Activated CD4-positive, alpha-beta T cell treated with anti-CD3 and anti-CD28 coated beads, Interleukin-2, amount 50 U/mL, for 16 hours (primary cell): ENCODE results near the gene INA.
A peak's percentile ranks its signal among the peaks of the same experiment; 100 is the strongest.

Experiments used
- DNase-seq: peaks from one replicate; pipeline ENCODE4 v3.0.0-alpha.2; 2020

Gene INA

DNA sequence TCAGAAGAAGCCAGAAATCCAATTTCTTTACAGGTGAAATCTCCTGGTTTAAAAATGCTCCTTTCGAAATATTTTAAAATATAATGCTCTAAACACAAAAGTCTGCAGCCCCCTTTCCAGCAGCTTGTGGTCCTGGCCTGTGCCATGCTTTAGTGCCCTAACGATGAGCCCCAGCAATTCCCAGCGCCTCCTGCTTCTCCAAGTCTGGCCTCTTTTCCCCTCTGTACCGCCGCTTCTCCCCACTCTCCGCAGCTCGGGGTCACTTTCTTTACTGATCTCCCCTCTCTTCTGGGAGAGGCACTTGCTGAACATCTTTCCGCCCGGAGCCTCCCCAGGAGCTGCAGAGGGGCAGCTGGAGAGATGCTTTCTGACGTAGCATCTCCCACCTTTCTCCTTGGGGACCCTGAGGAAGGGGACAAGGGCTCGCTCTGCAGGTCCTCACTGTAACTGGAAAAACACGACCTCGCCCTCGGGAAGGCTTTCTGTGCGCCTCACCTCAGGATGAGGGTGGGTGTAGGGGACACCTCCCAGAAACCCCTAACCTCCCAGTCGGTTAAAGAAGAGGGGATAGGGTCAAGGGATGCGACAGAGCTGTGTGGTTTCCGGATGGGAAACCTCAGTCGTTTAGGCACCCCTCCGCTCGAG, 565 bp upstream of the INA start:
- DNase-seq, result no peak

DNA sequence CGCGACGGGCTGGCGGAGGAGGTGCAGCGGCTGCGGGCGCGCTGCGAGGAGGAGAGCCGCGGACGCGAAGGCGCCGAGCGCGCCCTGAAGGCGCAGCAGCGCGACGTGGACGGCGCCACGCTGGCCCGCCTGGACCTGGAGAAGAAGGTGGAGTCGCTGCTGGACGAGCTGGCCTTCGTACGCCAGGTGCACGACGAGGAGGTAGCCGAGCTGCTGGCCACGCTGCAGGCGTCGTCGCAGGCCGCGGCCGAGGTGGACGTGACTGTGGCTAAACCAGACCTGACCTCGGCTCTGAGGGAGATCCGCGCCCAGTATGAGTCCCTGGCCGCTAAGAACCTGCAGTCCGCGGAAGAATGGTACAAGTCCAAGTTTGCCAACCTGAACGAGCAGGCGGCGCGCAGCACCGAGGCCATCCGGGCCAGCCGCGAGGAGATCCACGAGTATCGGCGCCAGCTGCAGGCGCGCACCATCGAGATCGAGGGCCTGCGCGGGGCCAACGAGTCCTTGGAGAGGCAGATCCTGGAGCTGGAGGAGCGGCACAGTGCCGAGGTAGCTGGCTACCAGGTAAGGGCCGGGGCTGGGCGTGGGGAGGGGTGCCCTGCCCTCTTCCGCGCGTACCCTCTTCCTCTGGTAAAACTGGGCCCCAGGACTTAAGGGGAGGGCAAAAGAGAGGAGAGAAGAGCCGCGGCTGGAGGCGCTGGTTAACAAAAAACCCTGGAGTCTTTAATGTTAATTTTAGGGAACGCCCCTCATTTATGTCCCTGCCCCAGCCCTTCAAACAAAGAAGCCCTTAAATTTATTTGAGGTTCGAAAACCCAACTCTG, 987 bp downstream of the INA start:
- no peak for DNase-seq

DNA sequence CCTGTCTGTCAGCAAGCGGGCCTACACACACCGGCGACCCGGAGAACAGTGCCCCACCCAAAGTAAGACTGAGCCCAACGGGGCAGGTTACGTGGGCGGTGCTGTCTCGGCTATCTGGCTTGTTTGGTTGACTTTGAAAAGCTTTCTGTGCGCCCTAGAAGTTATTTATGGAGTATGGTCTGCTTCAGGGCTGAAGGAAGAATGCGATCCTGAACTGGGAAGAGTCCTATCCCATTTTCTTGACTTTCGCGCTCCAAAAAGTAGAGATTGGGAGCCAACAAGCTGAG, 1.5 kb downstream of the INA start:
- DNase-seq, result no peak

DNA sequence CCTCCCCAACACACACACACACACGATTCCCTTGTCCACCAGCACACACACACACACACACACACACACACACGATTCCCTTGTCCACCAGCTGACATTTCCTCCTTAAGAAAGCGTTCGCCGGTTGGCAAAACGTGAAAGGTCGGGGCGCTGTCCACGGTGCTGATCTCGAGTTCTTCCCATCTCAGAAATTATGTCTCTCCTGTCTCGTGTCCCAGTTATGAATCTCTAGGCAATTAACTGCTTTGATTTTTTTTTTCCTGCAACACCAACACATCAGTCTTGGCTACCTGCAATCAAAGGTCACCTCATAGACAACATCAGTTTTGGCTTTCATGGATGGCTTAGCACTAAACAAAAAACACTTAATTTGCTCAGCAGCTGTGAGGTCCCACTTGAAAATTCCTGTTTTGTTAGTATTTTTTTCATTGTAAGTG, 1.9 kb downstream of the INA start:
- DNase-seq, result peak; percentile 33

DNA sequence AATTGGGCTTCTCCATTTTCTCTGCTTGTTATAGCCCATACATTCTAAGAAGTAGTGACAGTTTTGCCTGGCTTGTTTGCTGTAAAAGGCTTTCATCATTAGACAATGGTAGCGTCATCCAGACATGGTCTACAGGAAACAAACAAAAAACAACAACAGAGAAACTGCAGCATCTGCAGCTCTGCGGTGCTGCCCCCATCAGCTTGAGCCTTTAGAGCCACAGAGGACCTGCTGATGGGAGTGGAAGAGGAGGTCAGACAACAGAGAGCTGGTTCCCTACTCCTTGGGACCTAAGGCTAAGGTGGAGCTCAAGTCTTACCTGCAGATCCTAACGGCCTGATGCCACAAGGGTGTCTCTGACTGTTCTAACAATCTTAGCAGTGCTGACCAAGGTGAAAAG, 3.1 kb downstream of the INA start:
- DNase-seq, result no peak

DNA sequence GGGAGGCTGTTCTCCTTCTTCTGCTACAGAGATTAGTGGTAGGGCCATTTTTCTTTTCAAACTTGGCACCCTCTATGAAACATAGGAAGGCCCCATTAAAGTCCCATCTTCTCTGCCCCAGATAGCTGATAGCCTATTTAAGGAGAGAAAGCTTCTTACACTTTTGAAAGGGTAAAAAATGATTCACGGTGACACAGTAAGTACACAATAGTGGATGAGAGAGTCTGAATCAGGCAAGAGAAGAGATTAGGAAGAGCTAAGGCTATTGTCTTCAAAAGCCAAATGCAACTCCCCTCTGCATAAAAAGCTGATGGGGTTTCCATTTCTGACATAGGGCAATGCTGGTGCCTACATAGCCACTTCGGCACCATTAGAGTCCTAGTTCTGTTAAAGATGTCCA, 3.6 kb downstream of the INA start:
- no peak for DNase-seq

DNA sequence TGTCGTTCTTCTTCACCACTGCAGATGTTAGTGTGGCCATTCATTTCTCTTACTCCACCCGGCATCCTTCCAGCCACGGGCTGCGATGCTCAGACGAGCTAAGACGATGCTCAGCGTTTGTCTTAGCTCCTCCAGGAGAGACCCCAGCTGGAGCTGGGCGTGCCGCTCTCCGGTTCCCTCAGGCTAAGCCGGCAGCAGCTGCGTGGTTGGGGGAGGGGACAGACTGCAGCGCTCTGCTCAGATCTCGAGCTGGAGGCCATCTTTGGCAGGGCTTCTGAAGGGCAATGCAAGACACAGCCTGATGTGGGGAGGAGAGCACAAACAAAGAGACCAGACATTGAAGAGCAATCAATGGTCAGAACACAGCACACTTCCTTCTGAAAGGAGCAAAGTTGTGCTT, 4.8 kb downstream of the INA start:
- DNase-seq, result no peak

DNA sequence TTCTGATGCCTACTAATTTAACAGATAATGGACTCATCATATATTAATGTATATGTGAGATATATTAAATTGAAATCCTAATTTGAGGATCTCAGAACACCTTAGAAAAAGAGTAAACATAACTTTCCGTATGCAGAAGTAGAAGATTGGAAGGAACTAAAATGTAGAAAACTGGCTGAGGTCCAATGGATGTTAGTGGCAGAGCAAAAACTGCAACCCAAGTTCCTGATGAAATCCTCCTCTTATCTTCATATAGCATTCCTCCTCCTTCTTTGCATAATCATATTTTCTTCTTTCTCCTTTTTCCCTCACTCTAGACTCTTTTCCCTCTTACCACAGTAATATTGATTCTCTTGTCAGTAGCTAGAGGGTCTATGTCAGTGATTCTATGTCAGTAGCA, 6.0 kb downstream of the INA start:
- DNase-seq, result no peak

DNA sequence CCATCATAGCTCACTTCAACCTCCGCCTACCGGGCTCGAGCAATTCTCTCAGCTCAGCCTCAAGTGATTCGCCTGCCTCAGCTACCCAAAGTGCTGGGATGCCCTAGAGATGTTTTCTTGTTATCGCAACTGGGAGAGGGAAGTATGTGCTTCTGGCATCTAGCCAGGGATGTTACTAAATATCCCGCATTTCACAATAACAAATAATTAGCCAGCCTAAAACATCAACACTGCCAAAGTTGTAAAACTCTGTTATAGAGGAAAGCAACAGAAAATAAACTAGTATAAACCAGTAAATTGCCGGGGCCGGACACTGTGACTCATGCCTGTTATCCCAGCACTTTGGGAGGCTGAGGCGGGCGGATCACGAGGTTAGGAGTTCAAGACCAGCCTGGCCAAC, 7.2 kb downstream of the INA start:
- no peak for DNase-seq

DNA sequence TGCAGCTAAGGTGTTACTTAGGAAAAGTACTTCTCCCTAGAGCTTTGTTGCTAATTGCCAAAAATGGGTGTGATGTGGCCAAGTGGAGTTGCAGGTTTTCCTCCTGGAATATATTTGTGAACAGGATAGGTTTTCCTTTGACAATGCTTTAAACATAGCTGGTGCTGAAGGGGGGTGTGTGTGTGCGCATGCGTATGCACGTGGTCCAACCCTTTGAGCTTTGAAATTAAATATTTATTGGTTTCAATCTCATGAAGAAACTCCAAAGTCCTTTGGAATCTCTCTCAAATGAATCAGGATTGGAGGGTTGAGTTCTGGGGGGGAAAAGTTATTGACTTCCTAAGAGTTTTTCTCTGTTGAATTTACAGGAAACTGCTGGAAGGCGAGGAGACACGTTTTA, 11.1 kb downstream of the INA start:
- DNase-seq, result no peak

DNA sequence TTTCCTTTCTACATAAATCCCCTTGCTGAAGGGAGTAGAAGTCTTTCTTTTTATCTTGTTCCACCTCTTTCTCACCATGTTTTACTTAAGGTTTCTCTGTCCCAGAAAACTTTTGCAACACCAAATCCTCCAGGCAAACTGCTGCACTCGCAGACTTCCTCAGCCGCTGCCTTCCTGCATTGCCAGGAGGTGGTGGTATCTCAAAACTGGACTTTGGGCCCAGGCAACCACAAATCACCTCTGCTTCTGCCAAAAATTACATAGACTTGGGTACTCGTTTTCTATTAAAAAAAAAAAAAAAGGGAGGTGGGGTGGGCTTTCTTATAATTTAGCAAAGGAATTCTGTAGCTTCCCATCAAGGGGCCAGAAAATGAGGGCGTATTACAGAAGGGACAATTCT, 14.7 kb downstream of the INA start:
- no peak for DNase-seq

DNA sequence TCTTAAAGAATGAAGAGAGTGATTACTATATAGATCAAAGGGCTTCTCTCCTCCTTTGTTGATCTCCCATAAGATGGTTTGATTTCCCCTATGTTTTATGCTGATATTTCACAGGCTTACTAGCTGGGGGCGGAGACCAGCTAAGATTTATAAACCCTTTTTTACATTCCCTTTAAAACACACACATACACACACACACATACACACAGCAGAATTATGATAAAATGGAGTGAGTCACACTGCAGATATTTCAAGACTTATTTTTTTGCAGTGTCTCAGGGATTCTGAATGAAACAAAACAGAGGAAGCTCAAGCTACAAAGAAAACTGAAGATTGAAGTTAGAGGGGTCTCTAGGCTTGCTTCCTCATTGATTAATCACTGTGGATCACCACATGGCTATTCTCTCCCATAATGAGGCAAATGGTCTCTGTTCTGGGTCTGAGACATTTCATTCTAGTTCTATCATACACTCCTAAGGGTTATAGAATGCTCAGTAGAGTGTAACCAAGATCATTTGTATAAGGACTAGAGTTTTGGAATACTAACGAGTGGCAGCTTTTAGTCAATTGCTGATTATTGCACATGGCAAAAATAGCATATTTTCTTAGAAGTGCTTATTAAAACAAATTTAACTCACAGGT, 18.6 kb downstream of the INA start:
- no peak for DNase-seq

DNA sequence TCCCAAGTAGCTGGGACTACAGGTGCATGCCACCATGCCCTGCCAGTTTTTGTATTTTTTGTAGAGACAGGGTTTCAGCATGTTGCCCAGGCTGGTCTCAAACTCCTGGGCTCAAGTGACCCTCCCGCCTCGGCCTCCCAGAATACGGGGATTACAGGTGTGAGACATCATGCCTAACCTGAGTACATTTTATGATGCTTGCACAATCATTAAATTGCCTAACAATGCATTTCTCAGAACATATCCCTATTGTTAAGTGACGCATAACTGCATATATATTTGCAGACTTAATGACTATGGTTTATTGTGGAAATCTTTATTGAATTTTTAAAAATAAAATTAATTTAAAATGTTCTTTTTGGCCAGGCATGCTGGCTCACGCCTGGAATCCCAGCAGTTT, 30.7 kb downstream of the INA start:
- DNase-seq, result no peak

DNA sequence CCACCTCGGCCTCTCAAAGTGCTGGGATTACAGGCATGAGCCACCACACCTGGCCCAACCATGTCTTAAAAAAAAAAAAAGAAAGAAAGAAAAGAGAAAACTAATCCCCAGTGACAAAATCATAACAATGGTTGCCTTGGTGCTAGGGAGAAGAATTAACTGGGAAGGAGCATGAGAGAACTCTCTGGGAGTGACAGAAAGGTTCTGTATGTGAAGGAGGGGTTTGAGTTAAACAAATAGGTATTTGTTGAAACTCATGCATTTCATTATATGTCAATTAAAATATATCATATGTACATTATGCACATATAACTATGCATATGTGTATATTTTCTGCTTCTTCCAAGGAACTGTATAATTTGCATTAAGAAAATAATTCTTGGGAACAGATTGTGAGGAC, 33.3 kb downstream of the INA start:
- DNase-seq, result no peak

DNA sequence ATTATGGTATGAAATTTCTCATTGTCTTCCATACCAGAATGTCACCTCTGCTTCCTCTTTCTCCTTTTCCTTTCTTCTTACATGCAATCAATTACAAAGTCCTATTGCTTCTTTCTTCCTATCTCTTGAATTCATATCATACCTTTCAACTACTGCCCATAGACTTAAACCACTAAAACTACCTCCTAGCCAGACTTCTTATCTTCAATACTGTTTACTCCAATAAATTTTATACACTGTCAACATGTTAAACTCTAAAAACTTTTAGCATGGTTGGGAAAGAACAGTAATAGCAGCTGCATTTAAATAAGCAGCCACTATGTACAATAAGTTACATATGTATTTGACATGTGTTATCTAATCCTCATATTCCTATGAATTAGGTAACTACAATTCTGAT, 39.1 kb downstream of the INA start:
- DNase-seq, result no peak

DNA sequence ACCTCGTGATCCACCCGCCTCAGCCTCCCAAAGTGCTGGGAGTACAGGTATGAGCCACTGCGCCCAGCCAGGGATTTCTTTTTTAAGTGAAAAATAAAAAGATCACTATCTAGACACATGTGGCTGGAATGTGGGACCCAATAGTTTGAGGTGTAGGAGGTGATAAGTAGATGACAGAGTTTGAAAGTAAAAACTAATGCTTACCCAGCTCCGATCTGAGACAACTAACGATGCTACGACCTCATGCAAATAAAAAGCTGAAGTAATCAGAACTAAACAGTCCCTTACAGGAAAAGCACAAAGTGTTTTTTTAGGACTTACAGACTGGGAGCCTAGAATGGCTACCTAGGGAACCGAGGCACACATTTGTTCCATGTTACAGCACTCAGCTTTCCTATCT, 51.0 kb downstream of the INA start:
- DNase-seq, result peak; percentile 34

DNA sequence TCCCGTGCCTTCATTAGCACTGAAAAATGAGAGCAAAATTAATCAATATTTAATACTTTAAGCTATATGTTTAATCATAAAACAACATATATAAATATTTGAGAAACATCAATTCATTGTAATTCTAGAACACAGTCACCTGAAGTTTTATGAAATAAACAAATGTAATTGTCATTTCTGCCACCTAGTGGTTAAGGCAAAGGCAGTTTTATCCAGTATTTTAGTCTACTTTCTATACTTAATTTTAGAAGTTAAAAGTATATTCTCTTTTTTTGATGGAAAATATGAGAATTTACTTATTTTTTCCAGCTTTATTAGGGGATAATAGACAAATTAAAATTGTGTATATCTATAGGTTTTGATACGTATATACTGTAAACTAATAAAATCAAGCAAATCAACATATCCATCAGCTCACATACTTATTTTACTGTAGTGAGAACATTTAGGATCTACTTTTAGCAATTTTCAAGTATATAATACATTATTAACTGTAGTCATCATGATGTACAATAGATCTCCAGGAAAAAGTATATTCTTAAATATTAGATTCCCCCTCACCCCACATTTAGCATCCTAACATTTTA, 57.1 kb downstream of the INA start:
- peak; percentile 14 for DNase-seq

DNA sequence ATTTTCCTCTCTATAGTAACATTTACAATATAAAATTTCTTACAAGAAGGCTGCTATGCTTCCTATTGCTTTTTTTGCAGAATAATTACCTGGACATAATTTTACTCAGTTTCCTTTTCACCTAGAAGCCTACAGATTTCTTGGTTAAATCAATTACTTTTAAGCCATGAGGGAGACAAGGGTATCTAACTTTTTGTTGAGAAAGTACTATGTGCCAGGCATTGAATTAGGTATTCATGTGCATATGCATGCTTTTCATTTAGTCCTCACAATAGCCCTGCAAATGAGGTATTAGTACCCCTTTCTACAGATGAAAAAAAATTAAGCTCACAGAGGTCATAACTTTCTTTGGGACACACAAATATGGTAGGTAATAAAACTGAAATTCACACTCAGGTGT, 57.6 kb downstream of the INA start:
- no peak for DNase-seq

DNA sequence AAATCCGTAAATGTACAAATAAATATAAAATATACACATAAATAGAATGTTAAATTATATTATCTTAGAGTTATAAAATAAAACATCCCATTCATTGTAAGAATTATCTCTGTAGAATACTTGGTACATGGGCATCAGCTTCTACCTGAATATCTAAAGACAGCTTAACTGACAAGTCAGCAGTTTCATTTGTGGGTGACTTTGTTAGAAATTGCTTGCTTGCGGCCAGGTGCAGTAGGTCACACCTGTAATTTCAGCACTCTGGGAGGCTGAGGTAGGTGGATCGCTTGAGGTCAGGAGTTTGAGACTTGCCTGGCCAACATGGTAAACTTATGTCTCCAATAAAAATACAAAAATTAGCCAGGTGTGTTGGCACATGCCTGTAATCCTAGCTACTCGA, 59.4 kb downstream of the INA start:
- DNase-seq, result no peak
